WTC11 (cell line): ENCODE data around the gene HELLS. TPM values are rescaled to one million over a fixed set of nuclear protein-coding genes. Genes with fewer than 3 reads are reported as not detected.

Source experiments
- ATAC-seq: fragments of 200-7000 bp; cut with Tn5 transposase; 2 replicates; pipeline ENCODE4 v1.10.0; 2021; ENCODE audit warnings: mild to moderate bottlenecking, moderate library complexity
- CTCF ChIA-PET: fragments of 300-600 bp; sonication (Branson Sonifier 250); formaldehyde crosslinking; loops from one replicate; lab custom pipeline; 2021; ENCODE audit warnings: antibody characterized with exemption; lab: Charles Lee
- POLR2A ChIA-PET: fragments of 350-600 bp; sonication (Branson Sonifier 250); formaldehyde crosslinking; loops from one replicate; lab custom pipeline; 2021; ENCODE audit warnings: antibody characterized with exemption; lab: Charles Lee
- DNase-seq: peaks from one replicate; pipeline ENCODE4 v3.0.0; 2021; ENCODE audit warnings: low spot score
- H3K27ac Mint-ChIP-seq: 2 replicates; pipeline ENCODE4 v1.8.0; 2021; ENCODE audit warnings: mixed read lengths
- H3K27me3 Mint-ChIP-seq: 2 replicates; pipeline ENCODE4 v1.8.0; 2021; ENCODE audit warnings: low read depth, mild to moderate bottlenecking, moderate library complexity, mixed read lengths
- H3K36me3 Mint-ChIP-seq: 2 replicates; pipeline ENCODE4 v1.8.0; 2021; ENCODE audit warnings: mixed read lengths
- H3K4me1 Mint-ChIP-seq: 2 replicates; pipeline ENCODE4 v1.8.0; 2022; ENCODE audit warnings: mixed read lengths
- H3K4me3 Mint-ChIP-seq: 2 replicates; pipeline ENCODE4 v1.8.0; 2021; ENCODE audit warnings: mild to moderate bottlenecking, moderate library complexity, mixed read lengths
- H3K9me3 Mint-ChIP-seq: 2 replicates; pipeline ENCODE4 v1.8.0; 2021; ENCODE audit warnings: mixed read lengths
- CDX4 ChIP-seq: fragments of 250-450 bp; sonication (Bioruptor Pico); IDR thresholded peaks from 2 replicates; pipeline ENCODE4 v1.9.0; 2021; ENCODE audit warnings: moderate library complexity, mild to moderate bottlenecking, inconsistent platforms, borderline replicate concordance
- HMGXB4 ChIP-seq: sonication (generic); formaldehyde crosslinking; IDR thresholded peaks from 2 replicates; pipeline ENCODE4 v1.8.1; 2023; ENCODE audit warnings: mild to moderate bottlenecking, moderate library complexity, missing genetic modification reagents
- JUN ChIP-seq: sonication (generic); formaldehyde crosslinking; IDR thresholded peaks from 2 replicates; pipeline ENCODE4 v1.8.0; 2023; ENCODE audit warnings: mild to moderate bottlenecking, missing genetic modification reagents
- MLX ChIP-seq: sonication (generic); formaldehyde crosslinking; IDR thresholded peaks from 2 replicates; pipeline ENCODE4 v1.8.1; 2023; ENCODE audit warnings: mild to moderate bottlenecking, missing genetic modification reagents, moderate library complexity
- NFATC4 ChIP-seq: fragments of 250-450 bp; sonication (Bioruptor Pico); IDR thresholded peaks from 2 replicates; pipeline ENCODE4 v1.9.0; 2021; ENCODE audit warnings: mild to moderate bottlenecking
- NFE2L1 ChIP-seq: sonication (generic); formaldehyde crosslinking; IDR thresholded peaks from 2 replicates; pipeline ENCODE4 v1.8.1; 2023; ENCODE audit warnings: missing genetic modification reagents
- NR2C2 ChIP-seq: sonication (generic); formaldehyde crosslinking; IDR thresholded peaks from 2 replicates; pipeline ENCODE4 v1.8.0; 2022; ENCODE audit warnings: mild to moderate bottlenecking, missing genetic modification reagents
- PREB ChIP-seq: sonication (generic); formaldehyde crosslinking; IDR thresholded peaks from 2 replicates; pipeline ENCODE4 v1.8.1; 2022; ENCODE audit warnings: mild to moderate bottlenecking, missing genetic modification reagents, moderate library complexity, borderline replicate concordance
- STAT6 ChIP-seq: sonication (generic); formaldehyde crosslinking; conservative IDR thresholded peaks from 2 replicates; pipeline ENCODE4 v1.8.1; 2023; ENCODE audit warnings: mild to moderate bottlenecking, low read depth, missing genetic modification reagents, moderate library complexity
- TEAD1 ChIP-seq: sonication (generic); formaldehyde crosslinking; IDR thresholded peaks from 2 replicates; pipeline ENCODE4 v1.8.0; 2022; ENCODE audit warnings: mild to moderate bottlenecking, missing genetic modification reagents
- TP53 ChIP-seq: sonication (generic); formaldehyde crosslinking; IDR thresholded peaks from 2 replicates; pipeline ENCODE4 v1.8.1; 2023; ENCODE audit warnings: mild to moderate bottlenecking, missing genetic modification reagents
- USF1 ChIP-seq: sonication (generic); formaldehyde crosslinking; IDR thresholded peaks from 2 replicates; pipeline ENCODE4 v1.8.0; 2022; ENCODE audit warnings: mild to moderate bottlenecking, missing genetic modification reagents
- ZMAT4 ChIP-seq: fragments of 250-450 bp; sonication (Bioruptor Pico); IDR thresholded peaks from 2 replicates; pipeline ENCODE4 v1.9.0; 2021; ENCODE audit warnings: mild to moderate bottlenecking
- ZNF138 ChIP-seq: sonication (generic); formaldehyde crosslinking; conservative IDR thresholded peaks from 2 replicates; pipeline ENCODE4 v1.8.1; 2022; ENCODE audit warnings: mild to moderate bottlenecking, moderate library complexity, missing genetic modification reagents
- ZNF219 ChIP-seq: sonication (generic); formaldehyde crosslinking; IDR thresholded peaks from 2 replicates; pipeline ENCODE4 v1.8.0; 2023; ENCODE audit warnings: missing genetic modification reagents, mild to moderate bottlenecking, borderline replicate concordance
- ZNF425 ChIP-seq: fragments of 250-450 bp; sonication (Bioruptor Pico); conservative IDR thresholded peaks from 2 replicates; pipeline ENCODE4 v1.9.0; 2021; ENCODE audit warnings: mild to moderate bottlenecking
- ZNF512 ChIP-seq: sonication (generic); formaldehyde crosslinking; IDR thresholded peaks from 2 replicates; pipeline ENCODE4 v1.8.1; 2022; ENCODE audit warnings: missing genetic modification reagents, borderline replicate concordance
- ZSCAN18 ChIP-seq: fragments of 250-450 bp; sonication (Bioruptor Pico); IDR thresholded peaks from 2 replicates; pipeline ENCODE4 v2.1.2; 2022; ENCODE audit warnings: mild to moderate bottlenecking, moderate library complexity
- total RNA-seq: library from RNA; stranded (reverse); gene quantifications from 3 replicates; pipeline ENCODE4 v1.2.3, GENCODE V29; 2021

Gene HELLS
- total RNA-seq, 1 experiment from 2014 or later, result 419 TPM

- Mint-ChIP-seq H3K36me3 (peaks cover 28% of the 10 kb centered on the region), H3K27me3 (no peaks in the 10 kb centered on the region), H3K4me1 (peaks cover 43% of the 10 kb centered on the region), H3K9me3 (no peaks in the 10 kb centered on the region), H3K27ac (peak overlapping the region; percentile 99), H3K4me3 (peak overlapping the region; percentile 98)
- TF ChIP-seq CDX4 (CRISPR knock-in tag), result no peak
- TF ChIP-seq ZNF512 (CRISPR knock-in tag), result no peak
- no peak for TF ChIP-seq HMGXB4
- TF ChIP-seq ZSCAN18 (CRISPR knock-in tag), result no peak
- no peak for TF ChIP-seq ZNF219 (CRISPR knock-in tag)
- no peak for TF ChIP-seq STAT6 (CRISPR knock-in tag)
- CTCF ChIA-PET, result no interaction called here
- no peak for DNase-seq
- no peak for ATAC-seq
- POLR2A ChIA-PET, result no interaction called here
These were observed 1.3 kb downstream of the HELLS start for GRCh38 chr10:94546901-94547185.

- ATAC-seq (peak; percentile 10), DNase-seq (no peak)
- Mint-ChIP-seq H3K4me1 (peaks cover 44% of the 10 kb centered on the region), H3K9me3 (no peaks in the 10 kb centered on the region), H3K36me3 (peaks cover 45% of the 10 kb centered on the region), H3K27me3 (no peaks in the 10 kb centered on the region), H3K27ac (peak overlapping the region; percentile 93), H3K4me3 (peak overlapping the region; percentile 57)
- POLR2A ChIA-PET, result no interaction called here
- CTCF ChIA-PET, result no interaction called here
- TF ChIP-seq TP53 (CRISPR knock-in tag) (no peak), ZMAT4 (CRISPR knock-in tag) (no peak), ZSCAN18 (CRISPR knock-in tag) (no peak), NFE2L1 (CRISPR knock-in tag) (no peak), JUN (CRISPR knock-in tag) (no peak), NR2C2 (CRISPR knock-in tag) (no peak), USF1 (CRISPR knock-in tag) (no peak), PREB (no peak), ZNF425 (CRISPR knock-in tag) (no peak), ZNF138 (CRISPR knock-in tag) (no peak), NFATC4 (CRISPR knock-in tag) (no peak), TEAD1 (CRISPR knock-in tag) (no peak), MLX (CRISPR knock-in tag) (no peak)
These were observed 3.6 kb downstream of the HELLS start for GRCh38 chr10:94549221-94549620.
